Skeletal muscle tissue (tissue), 4 donors: Measurements from ENCODE around the gene CD151. TPM values are rescaled to one million over a fixed set of nuclear protein-coding genes. Genes with fewer than 3 reads are reported as not detected.

ENCODE experiments used
- H3K27ac ChIP-seq: one replicate; pipeline ENCODE4 v1.7.0; 2013; ENCODE audit warnings: mild to moderate bottlenecking, low read depth, low read length, inconsistent platforms
- H3K27me3 ChIP-seq, 3 donors: one replicate each; pipeline ENCODE4 v1.7.0; 2013; ENCODE audit warnings: low read length in 3 of 3; ENCODE audit not compliant: control insufficient read depth in 3 of 3, insufficient read depth in 3 of 3
- H3K36me3 ChIP-seq, 3 donors: one replicate each; pipeline ENCODE4 v1.7.0; 2013; ENCODE audit warnings: low read length in 3 of 3; ENCODE audit not compliant: control insufficient read depth in 3 of 3, insufficient read depth in 3 of 3
- H3K4me1 ChIP-seq, 3 donors: one replicate each; pipeline ENCODE4 v1.7.0; 2013; ENCODE audit warnings: low read length in 3 of 3, mild to moderate bottlenecking in 3 of 3; ENCODE audit not compliant: control insufficient read depth in 3 of 3, insufficient read depth in 3 of 3
- H3K4me3 ChIP-seq, 3 donors: one replicate each; pipeline ENCODE4 v1.7.0; 2013; ENCODE audit warnings: low read length in 3 of 3
- H3K9ac ChIP-seq, 3 donors: one replicate each; pipeline ENCODE4 v1.7.0; 2013; ENCODE audit warnings: low read length in 3 of 3, mild to moderate bottlenecking in 3 of 3, moderate library complexity in 2 of 3, low read depth in 1 of 3
- H3K9me3 ChIP-seq, 3 donors: one replicate each; pipeline ENCODE4 v1.7.0; 2013; ENCODE audit warnings: low read length in 3 of 3; ENCODE audit not compliant: control insufficient read depth in 3 of 3
- total RNA-seq: library from RNA; depleted of rRNA; stranded (reverse); fragments of >200 nt; gene quantifications from one replicate; pipeline ENCODE4 v1.2.3, GENCODE V29; 2014
- donor health status: Osteomylitis.

Gene CD151
- total RNA-seq, 1 donor from 2014 or later: 94.5 TPM

DNA sequence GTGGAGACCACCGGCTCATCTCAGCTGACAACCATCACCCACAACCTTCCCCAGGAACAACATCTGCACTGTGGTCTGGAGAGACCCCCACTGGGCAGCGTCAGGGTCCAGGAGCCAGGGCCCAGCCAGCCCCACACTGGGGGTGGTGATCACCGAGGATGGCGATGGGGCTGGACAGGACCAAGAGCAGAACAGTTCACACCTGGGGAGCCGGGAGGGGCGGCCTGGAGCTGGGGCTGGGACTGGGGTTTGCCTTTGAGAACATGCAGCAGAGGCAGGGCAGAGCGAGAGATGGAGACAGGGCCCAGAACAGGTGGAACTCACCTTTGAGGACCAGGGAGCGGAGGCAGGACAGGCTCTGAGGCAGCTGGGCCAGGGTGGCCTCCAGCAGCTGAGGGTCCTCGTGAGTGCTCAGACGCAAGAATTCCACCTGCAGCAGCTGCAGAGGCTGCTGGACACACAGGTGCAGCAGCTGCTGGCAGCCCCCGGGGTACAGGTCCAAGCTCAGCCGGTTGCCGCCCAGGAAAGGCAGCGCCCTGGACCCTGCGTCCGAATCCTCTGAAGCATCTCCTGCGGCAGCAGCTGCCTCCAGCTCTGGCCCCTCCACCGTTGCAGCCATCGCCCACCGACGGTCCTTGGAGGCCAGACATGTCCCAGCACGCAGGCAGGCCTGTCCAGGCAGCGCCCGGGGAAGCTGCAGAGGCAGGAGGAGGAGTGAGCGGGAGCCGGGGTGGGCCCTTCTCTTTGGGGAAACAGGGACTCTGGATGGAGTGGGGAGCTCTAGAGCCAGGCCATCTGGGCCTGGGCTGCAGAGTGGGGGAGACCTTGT lies 28.8 kb upstream of the CD151 start:
- Histone ChIP-seq H3K27ac (no peak overlapping the region), H3K4me3 (peak overlapping the region; percentile 68 to 74 (median 73))

DNA sequence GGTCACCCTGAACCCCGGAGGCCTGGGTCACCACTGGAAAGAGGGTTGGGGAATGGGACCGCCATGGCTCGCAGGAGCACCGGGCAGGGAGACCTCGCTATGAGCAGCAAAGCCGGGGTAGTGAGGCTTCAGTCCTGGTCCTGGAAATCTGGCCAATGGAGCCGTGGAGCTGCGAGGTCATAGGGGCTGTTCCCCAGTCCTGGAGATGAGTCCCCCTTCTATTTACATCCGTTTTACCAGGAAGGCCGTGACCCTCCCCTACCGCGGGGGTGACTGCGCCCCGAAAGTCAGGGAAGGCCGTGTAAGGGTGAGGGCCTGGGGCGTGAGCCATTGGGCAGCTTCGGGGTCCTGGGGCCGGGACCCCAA lies 28.2 kb upstream of the CD151 start:
- Histone ChIP-seq H3K4me3 (peak overlapping the region; percentile 68 to 74 (median 73)), H3K27me3 (no peaks in the 10 kb centered on the region), H3K9ac (peak overlapping the region; percentile 69 to 79 (median 72)), H3K9me3 (no peaks in the 10 kb centered on the region), H3K4me1 (peaks cover 22 to 34% (median 24%) of the 10 kb centered on the region in 3 donors), H3K36me3 (peaks cover 9 to 32% (median 17%) of the 10 kb centered on the region in 3 donors), H3K27ac (no peak overlapping the region)

More for the DNA sequence above, 28.8 kb upstream of the CD151 start:
- H3K4me1 ChIP-seq: peaks cover 22 to 28% (median 24%) of the 10 kb centered on the region in 3 donors
- H3K27me3 ChIP-seq: no peaks in the 10 kb centered on the region
- H3K9ac ChIP-seq: peak overlapping the region; percentile 69 to 79 (median 72)
- peaks cover 9 to 38% (median 17%) of the 10 kb centered on the region in 3 donors for H3K36me3 ChIP-seq
- no peaks in the 10 kb centered on the region for H3K9me3 ChIP-seq

GRCh38 chr11:808427-809286 lies 24.1 kb upstream of the CD151 start:
- Histone ChIP-seq H3K4me1 (peaks cover 45 to 55% (median 50%) of the 10 kb centered on the region in 3 donors), H3K9me3 (no peaks in the 10 kb centered on the region), H3K4me3 (peak overlapping the region; percentile 88 to 99 (median 94)), H3K36me3 (peaks cover 25% of the 10 kb centered on the region in 3 donors), H3K27ac (peak overlapping the region; percentile 98), H3K9ac (peak overlapping the region; percentile 99 to 100 (median 99)), H3K27me3 (no peaks in the 10 kb centered on the region)

DNA sequence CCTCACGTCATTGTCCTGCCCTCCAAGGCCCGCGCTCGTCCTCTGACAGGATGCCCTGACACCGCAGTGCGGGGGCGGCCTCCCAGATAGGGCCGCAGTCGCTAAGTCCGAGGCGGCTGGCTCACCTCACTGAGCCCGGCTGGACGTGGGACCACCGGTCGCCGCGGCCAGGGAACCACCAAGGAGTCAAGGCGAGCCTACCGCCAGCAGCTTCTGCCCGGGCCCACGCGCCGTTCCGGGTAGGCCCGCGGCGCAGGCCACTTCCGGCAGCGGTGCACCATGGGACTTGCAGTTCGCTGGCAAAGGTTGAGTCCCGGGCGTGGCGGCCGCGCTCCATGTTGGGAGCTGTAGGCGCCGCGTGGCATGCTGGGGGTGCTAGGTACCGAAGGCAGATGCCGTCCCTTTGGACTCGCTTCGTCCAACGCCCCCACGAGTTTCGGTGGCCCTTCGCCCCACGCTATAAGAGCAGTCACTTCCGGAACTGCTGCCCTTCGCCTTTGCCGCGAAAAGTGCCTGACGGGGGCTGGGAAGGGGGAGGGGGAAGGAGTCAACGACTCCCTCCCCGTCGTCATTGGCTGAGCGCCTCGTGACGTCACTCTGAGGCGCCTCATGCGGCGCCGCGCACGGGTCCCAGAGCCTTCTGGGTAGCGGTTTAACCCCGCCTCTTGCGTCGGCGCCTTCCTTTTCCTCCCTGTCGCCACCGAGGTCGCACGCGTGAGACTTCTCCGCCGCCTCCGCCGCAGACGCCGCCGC lies 23.3 kb upstream of the CD151 start, which contains the start of gene RPLP2:
Gene RPLP2 (plus strand): TSS at position 681 of the 753 bp plus-strand sequence. CDS start 268 bp downstream, outside the sequence.
- Histone ChIP-seq H3K9ac (peak within 1 kb of the TSS; percentile 99 to 100 (median 99)), H3K9me3 (no peaks in the 10 kb centered on the region), H3K27me3 (no peaks in the 10 kb centered on the region), H3K27ac (peak within 1 kb of the TSS; percentile 98), H3K4me1 (peaks cover 37 to 47% (median 42%) of the 10 kb centered on the region in 3 donors), H3K36me3 (peaks cover 26 to 28% (median 27%) of the 10 kb centered on the region in 3 donors), H3K4me3 (peak within 1 kb of the TSS; percentile 88 to 99 (median 94))

- Histone ChIP-seq H3K9ac (peak overlapping the region; percentile 99 to 100 (median 99)), H3K27ac (peak overlapping the region; percentile 98), H3K4me3 (peak overlapping the region; percentile 88 to 99 (median 94)), H3K27me3 (no peaks in the 10 kb centered on the region), H3K36me3 (peaks cover 26 to 31% (median 27%) of the 10 kb centered on the region in 3 donors), H3K9me3 (no peaks in the 10 kb centered on the region), H3K4me1 (peaks cover 33 to 43% (median 38%) of the 10 kb centered on the region in 3 donors)
These were observed 22.6 kb upstream of the CD151 start for GRCh38 chr11:810040-810567.

DNA sequence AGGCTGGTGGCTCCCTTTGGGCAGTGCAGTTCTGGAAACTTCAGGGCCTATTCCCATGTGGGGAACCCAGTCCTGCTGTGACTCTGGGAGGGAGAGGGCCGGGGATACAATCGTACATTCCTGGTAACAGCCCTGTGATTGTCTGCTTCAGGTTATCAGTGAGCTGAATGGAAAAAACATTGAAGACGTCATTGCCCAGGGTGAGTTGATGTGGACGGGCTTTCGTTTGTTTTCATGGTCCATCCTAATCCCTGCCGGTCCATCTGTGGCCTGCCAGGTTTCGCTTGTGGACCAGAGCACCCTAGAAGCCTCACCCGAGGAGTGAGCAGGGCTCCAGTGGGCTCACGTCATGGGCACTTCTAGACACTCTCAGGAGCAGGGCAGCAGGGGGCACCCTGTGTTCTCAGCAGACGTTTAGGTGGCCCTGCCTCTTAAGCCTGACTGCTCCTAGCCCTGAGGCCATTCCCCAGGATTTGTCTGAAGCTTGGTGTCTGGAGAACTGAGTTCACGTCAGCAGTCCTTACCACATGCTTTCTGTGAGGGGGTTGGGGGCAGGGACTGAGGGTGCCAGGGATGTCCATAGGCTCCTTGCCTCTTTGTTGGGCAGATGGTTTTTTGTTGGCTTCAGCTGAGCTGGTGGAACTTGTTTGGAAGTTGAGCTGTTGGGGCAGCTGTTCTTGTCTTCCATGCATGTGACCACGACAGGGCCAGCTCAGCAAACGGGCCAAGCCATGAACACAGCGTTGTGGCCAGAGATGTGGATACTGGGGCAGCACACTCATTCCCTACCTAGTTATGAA lies 21.1 kb upstream of the CD151 start:
- peak overlapping the region; percentile 78 for H3K27ac ChIP-seq
- H3K27me3 ChIP-seq: no peaks in the 10 kb centered on the region
- H3K9me3 ChIP-seq: no peaks in the 10 kb centered on the region
- H3K4me3 ChIP-seq: peak overlapping the region; percentile 41 to 94 (median 88)
- peak overlapping the region in 2 of 3 donors; percentile 99 for H3K9ac ChIP-seq
- peaks cover 29 to 43% (median 35%) of the 10 kb centered on the region in 3 donors for H3K4me1 ChIP-seq
- H3K36me3 ChIP-seq: peaks cover 26 to 31% (median 27%) of the 10 kb centered on the region in 3 donors

DNA sequence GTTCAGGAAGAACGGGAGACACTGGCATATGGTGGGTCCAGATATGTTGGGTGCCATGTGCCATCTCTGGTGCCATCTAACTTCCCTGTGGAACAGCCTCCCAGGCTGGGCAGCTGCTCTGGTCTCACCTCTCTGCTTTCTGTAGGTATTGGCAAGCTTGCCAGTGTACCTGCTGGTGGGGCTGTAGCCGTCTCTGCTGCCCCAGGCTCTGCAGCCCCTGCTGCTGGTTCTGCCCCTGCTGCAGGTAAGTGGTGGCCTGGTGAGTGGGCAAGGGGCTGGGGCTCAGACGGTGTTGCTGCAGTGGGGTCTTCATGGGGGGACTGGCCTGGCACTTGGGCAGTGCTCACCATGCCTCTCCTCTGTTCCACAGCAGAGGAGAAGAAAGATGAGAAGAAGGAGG lies 20.4 kb upstream of the CD151 start:
- Histone ChIP-seq H3K9me3 (no peaks in the 10 kb centered on the region), H3K9ac (peak overlapping the region in 2 of 3 donors; percentile 22 to 99), H3K27ac (peak overlapping the region; percentile 38), H3K27me3 (no peaks in the 10 kb centered on the region), H3K4me1 (peaks cover 29 to 43% (median 35%) of the 10 kb centered on the region in 3 donors), H3K4me3 (no peak overlapping the region), H3K36me3 (peaks cover 26 to 31% (median 27%) of the 10 kb centered on the region in 3 donors)

DNA sequence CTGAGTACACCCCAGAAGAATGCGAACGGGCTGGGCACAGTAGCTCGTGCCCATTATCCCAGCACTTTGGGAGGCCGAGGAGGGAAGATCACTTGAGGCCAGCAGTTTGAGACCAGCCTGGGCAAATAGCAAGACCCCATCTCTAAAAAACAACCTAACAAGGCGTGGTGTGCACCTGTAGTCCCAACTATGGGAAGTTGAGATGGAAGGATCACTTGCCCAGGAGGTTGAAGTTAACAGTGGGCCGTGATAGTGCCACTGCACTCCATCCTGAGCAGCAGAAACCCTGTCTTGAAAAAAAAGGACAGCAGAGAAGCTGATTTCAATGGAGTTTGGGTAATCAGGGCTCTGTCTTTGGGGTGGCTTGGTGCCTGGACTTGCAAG lies 19.7 kb upstream of the CD151 start:
- Histone ChIP-seq H3K27me3 (no peaks in the 10 kb centered on the region), H3K4me1 (peaks cover 29 to 43% (median 35%) of the 10 kb centered on the region in 3 donors), H3K36me3 (peaks cover 26 to 31% (median 27%) of the 10 kb centered on the region in 3 donors), H3K9me3 (no peaks in the 10 kb centered on the region), H3K27ac (no peak overlapping the region), H3K9ac (peak overlapping the region in 1 of 3 donors; percentile 33), H3K4me3 (no peak overlapping the region)
